HG03196 (cell line): Measurements from ENCODE around the gene SLC37A1.
A peak's percentile ranks its signal among the peaks of the same experiment; 100 is the strongest.

Source experiments
- ATAC-seq: cut with Tn5 transposase; IDR thresholded peaks from one replicate; pipeline ENCODE4 v1.9.1; 2021; ENCODE audit not compliant: unreplicated experiment

SLC37A1 gene

DNA sequence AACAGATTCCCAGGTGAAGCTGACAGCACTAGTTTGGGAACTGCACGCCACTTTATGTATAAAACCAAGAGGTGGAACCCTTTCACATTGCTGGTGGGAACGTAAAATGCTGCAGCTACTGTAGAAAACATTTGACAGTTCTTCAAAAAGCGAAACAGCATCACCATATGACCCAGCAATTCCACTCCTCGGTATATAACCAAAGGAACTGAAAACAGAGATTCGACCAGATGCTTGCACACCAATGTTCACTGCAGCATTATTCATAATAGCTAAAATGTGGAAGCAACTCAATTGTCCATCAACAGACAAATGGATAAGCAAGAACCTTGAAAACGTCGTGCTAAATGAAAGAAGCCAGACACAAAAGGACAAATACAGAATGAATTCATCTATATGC lies 35.1 kb upstream of the SLC37A1 start:
- ATAC-seq = no peak

DNA sequence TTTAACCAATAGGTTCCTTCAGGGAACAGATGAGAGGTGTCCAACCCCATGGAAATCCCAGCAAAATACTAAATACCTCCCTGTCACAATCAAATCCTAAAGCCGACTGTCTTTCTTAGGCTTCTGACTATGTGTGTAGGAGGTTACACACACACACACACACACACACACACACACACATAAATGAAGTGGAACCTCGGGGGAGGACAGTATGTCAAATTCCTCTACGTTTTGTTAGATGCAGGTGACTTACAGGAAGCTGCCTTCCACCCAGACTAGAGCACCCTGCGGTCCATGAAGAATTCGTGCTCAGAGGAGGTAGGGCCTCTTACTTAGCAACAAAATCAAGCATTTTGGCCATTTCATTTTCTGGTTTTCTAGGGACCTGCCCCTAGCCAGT lies 34.1 kb upstream of the SLC37A1 start:
- no peak for ATAC-seq

GRCh38 chr21:42480736-42481135 lies 32.9 kb upstream of the SLC37A1 start:
- no peak for ATAC-seq

DNA sequence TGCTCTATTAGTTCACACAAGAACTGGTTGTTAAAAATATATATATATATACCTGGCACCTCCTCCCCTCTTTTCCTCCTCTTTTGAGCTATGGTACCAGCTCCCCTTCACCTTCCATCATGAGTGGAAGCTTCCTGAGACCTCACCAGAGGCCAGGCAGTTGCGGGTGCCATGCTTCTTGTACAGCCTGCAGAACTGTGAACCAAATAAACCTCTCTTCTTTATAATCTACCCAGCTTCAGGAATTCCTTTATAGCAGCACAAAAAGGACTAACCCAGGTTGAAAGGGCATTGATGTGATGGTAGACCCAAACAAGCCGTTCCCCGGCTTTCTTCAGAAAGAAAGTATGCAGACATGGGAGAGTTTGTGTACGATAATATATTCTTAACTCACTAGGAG lies 32.5 kb upstream of the SLC37A1 start:
- ATAC-seq = no peak

- no peak for ATAC-seq
Measured at GRCh38 chr21:42484966-42485365, 28.7 kb upstream of the SLC37A1 start.

DNA sequence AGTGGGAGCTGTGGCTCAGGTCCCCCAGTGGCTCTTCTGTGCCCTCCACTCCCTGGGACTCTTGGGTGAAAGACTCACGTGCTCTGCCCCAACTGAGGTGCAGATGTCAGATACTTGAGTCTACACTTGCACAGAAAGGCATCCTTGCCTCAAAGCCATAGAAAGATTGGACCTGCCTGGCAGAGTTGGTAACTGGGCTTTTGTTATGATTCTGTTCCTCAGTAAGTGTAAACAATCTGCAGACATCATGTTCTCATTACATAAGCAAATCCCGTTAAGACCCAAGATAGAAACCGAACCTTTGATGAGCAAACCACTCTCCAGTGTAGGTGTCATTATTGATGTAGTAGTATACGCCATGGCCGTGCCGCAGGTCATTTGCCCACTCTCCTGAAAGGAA lies 27.6 kb upstream of the SLC37A1 start:
- no peak for ATAC-seq

DNA sequence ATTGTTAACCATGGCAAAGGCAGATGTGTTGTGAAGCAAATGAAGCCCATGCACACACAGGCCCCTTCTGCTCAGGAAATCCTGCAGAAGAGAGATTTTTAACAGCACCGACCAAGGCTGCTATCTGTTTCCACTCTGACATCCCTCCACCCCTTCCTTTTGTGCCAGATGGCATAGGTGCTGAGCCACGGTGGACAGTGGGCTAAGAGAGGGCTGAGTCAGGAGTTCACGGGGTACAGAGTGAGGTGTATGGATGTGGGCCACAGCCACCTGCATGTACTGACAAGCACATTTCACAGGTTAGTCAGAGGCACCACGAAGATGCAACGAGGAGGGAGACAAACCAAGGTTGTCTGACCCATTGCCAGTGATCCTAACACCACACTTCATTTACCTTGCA lies 27.1 kb upstream of the SLC37A1 start:
- ATAC-seq = no peak

DNA sequence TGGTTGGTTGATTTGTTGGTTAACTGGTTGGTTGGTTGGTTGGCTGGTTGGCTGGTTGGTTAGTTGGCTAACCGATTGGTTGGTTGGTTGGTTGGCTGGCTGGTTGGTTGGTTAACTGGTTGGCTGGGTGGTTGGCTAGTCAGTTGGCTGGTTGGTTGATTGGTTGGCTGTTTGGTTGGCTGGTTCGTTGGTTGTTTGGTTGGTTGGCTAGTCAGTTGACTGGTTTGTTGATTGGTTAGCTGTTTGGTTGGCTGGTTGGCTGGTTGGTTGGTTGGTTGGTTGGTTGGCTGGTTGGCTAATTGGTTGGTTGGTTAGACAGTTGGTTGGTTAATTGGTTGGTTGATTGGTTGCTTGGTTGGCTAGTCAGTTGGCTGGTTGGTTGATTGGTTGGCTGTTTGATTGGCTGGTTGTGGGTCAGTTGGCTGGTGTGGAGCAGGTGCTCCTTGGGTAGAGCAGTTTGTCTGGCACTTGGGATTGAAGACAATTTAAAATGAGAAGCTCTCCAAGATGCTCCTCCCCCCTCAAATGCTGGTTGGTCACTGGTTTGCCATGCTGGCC lies 24.6 kb upstream of the SLC37A1 start:
- ATAC-seq = no peak

DNA sequence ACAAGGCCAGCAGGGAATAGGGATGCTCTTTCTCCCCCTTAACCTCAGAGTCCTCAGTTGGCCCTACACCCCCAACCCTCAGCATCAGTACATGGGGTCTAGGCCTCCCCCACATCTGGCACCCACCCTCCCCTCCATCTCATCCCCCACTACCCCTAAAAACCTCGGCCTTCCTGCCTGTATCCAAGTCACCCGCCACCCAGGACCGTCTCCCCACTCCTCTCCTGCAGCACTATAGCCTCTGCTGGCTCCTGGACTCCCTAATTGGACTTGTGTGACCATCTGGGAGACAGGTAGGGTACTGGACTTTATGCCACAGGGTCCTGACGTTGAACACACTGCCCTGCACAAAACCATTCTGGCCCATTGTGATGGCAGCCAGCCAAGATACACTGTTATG lies 23.7 kb upstream of the SLC37A1 start:
- no peak for ATAC-seq

DNA sequence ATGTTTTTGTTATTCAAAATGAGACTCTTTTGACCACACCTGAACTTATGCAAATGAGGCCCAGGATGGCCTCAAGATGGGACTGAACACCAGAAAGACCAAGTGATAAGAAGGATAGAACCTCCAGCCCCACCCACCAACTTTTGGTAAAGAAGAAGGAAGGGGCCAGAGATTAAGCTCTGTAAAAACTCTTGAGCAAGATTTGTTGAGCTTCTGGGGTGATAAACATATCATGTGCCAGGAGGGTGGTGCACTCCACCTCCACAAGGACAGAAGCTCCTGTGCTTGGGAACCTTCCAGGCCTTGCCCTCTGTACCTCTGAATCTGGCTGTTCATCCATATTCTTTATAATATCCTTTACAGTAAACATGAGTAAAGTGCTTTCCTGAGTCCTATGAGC lies 22.9 kb upstream of the SLC37A1 start:
- ATAC-seq = no peak

GRCh38 chr21:42491328-42491727 lies 22.3 kb upstream of the SLC37A1 start:
- ATAC-seq = no peak

DNA sequence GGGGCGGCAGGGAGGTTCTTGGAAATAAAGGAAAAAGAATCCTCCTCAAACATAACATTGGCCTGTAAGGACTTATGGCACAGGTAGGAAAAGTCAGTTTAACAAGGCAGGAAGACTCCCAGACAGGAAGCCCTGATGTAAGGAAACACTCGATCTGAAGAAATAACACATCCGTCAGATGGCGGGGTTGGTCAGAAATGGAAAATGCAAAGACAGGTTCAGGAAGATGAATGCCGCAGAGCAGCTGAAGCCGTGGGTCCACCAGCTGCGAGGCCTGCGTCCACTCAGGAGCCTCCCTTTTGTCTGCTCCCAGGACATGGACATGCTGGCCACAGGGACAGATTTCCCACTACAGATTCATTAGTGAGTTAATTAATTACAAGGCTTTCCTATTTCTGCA lies 21.5 kb upstream of the SLC37A1 start:
- ATAC-seq = no peak

- ATAC-seq = no peak
Measured at GRCh38 chr21:42493109-42494060, 20.3 kb upstream of the SLC37A1 start.

- ATAC-seq = no peak
Measured at GRCh38 chr21:42495027-42495426, 18.6 kb upstream of the SLC37A1 start.

- peak; percentile 16 for ATAC-seq
Measured at GRCh38 chr21:42495765-42496119, 17.9 kb upstream of the SLC37A1 start.

- peak; percentile 97 for ATAC-seq
Measured at GRCh38 chr21:42496120-42496838, 17.4 kb upstream of the SLC37A1 start, which contains the start of gene RSPH1. RSPH1 (minus strand) TSS chr21:42496224; CDS start chr21:42496186, 38 bp downstream.

DNA sequence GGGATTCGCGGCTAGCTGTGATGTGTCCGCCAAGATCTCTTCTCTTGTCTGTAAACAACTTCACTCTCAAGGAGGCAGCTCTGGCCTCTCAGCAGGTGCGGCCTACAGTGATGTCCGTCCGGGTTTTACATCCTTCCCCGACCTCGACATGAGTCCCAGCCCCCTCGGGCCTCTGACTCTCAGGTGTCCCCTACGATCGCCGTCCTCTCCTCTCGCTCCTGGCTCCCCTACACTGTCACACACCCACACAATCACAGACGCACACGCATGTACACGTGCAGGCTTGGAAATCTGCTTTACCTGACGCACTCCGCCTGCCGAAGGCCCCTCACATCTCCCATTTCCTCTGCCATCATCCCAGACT lies 16.8 kb upstream of the SLC37A1 start:
- ATAC-seq = no peak

DNA sequence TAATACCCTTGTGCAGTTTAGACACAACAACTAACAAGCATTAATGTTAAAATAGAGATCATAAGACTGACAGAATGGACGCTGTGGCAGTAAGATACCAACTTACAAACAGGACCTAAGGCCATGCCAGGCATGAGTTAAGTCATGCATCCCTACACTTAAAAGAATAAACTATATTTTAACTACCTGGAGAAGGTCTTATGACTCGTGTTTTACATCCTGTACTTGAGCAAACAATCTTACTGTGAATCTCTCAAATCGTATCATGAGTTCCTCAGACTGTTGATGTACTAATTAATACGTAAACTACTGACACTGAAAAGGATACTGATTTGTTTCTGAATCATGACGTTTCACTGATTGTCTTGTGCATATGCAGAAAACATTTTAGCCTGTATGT lies 15.6 kb upstream of the SLC37A1 start:
- ATAC-seq = no peak

DNA sequence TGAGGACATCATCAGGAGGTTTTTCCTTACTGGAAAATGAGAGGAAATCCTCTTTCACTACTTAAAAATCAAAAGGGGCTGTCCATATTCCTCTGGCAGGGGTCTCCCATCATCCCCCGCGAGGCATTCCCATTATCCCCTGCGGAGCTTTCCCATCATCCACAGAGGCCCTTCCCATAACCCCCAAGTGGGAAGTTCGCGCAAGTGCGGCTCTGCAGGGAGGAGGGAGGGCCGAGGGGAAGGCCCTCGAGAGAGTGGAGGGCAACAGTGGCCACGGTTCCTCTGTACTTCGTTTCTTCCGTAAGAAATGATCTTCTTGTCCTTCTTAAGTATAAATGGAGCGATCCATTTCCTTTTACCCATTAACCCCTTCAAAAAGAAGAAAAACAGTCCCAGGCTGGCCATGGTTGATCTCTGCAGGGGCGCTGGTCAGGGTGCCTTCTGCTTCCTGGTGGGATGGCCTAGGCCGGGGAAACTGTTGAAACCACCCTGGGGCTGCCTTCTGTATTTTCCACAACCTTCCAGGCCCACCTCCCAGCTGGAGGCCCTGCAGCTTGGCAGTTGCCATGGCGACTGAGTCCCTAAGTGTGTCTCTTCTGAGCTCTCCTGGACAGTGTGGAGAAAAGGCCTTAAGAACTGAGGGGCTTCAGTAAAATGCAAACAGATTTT lies 14.1 kb upstream of the SLC37A1 start:
- ATAC-seq = no peak

DNA sequence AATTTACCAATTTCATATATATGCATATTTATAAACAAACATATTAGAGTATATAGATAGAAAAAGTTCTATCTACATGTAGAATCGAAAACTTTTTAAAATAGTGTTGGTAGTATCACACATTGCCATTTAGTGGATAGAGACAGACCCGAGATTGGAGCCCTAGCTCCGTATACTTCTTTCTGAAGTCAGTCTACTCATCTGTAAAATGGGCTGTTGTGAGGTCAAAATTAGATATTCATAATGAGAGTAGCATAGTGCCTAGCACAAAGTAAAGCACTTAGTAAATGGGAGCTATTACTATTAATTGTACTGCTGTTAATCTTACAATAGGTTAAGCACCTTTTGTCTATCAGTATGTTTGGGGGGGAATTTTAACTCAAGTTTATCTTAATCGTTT lies 13.4 kb upstream of the SLC37A1 start:
- no peak for ATAC-seq

GRCh38 chr21:42500736-42501135 lies 12.9 kb upstream of the SLC37A1 start:
- ATAC-seq = no peak
